HAP-1 (cell line): Measurements from ENCODE around the gene C1orf115.
A peak's percentile ranks its signal among the peaks of the same experiment; 100 is the strongest.
"Not testable (repeated sequence)": the region's sequence is repeated elsewhere in the genome, so short reads cannot be mapped to it uniquely, and the experiment has no call there.

Experiments used
- DNase-seq, 2 experiments: peaks; one replicate each; pipeline ENCODE4 v3.0.0-alpha.2; 2016 to 2020; ENCODE audit warnings: low spot score in 2 of 2
- H3K27me3 ChIP-seq: fragments of 250-450 bp; sonication (Bioruptor Pico); 2 replicates; pipeline ENCODE4 v1.5.1; 2020; ENCODE audit warnings: low read depth, mild to moderate bottlenecking, moderate library complexity
- H3K36me3 ChIP-seq: fragments of 250-450 bp; sonication (Bioruptor Pico); replicated peaks from 2 replicates; pipeline ENCODE4 v1.5.1; 2020; ENCODE audit warnings: mild to moderate bottlenecking
- H3K4me1 ChIP-seq: fragments of 250-450 bp; sonication (Bioruptor Pico); 2 replicates; pipeline ENCODE4 v1.5.1; 2020; ENCODE audit warnings: mild to moderate bottlenecking
- H3K4me3 ChIP-seq: fragments of 250-450 bp; sonication (Bioruptor Pico); 2 replicates; pipeline ENCODE4 v1.5.1; 2020; ENCODE audit warnings: mild to moderate bottlenecking, moderate library complexity
- H3K9me3 ChIP-seq: fragments of 250-450 bp; sonication (Bioruptor Pico); 2 replicates; pipeline ENCODE4 v1.5.1; 2020; ENCODE audit warnings: mild to moderate bottlenecking, moderate library complexity
- in situ Hi-C: fragments of 300-500 bp; cut with MboI; formaldehyde crosslinking; loops from 3 replicates; pipeline ENCODE4 v1.14.3; 2020; ENCODE audit warnings: low sequenced_read_pairs, inconsistent platforms, mixed read lengths

The C1orf115 gene

GRCh38 chr1:220683716-220684115 lies 6.4 kb upstream of the C1orf115 start:
- DNase-seq, H3K9me3 ChIP-seq, H3K27me3 ChIP-seq, in situ Hi-C loops, H3K36me3 ChIP-seq, H3K4me3 ChIP-seq, H3K4me1 ChIP-seq: not testable (repeated sequence)

- in situ Hi-C loops, result no loop called here
- Histone ChIP-seq H3K4me3 (no peak overlapping the region), H3K36me3 (no peaks in the 10 kb centered on the region), H3K27me3 (no peaks in the 10 kb centered on the region), H3K9me3 (no peaks in the 10 kb centered on the region), H3K4me1 (peaks cover 2% of the 10 kb centered on the region; the same call in 1 of the 2 replicates)
- no peak for DNase-seq
Observed at GRCh38 chr1:220684890-220685289, 5.3 kb upstream of the C1orf115 start.

- DNase-seq, result no peak
- Histone ChIP-seq H3K9me3 (no peaks in the 10 kb centered on the region), H3K27me3 (no peaks in the 10 kb centered on the region), H3K4me1 (peaks cover 2% of the 10 kb centered on the region; the same call in 1 of the 2 replicates), H3K36me3 (no peaks in the 10 kb centered on the region), H3K4me3 (no peak overlapping the region)
- in situ Hi-C loops, result no loop called here
Observed at GRCh38 chr1:220685879-220686278, 4.3 kb upstream of the C1orf115 start.

GRCh38 chr1:220687809-220688208 lies 2.4 kb upstream of the C1orf115 start:
- peaks cover 7% of the 10 kb centered on the region for H3K4me1 ChIP-seq
- H3K27me3 ChIP-seq, result no peaks in the 10 kb centered on the region
- no peak for DNase-seq
- in situ Hi-C loops, result no loop called here
- H3K4me3 ChIP-seq, result no peak overlapping the region
- H3K9me3 ChIP-seq, result no peaks in the 10 kb centered on the region
- H3K36me3 ChIP-seq, result no peaks in the 10 kb centered on the region

GRCh38 chr1:220689666-220690065 lies 497 bp upstream of the C1orf115 start:
- in situ Hi-C loops, result no loop called here
- Histone ChIP-seq H3K4me3 (no peak overlapping the region; the same call in 1 of the 2 replicates), H3K9me3 (no peaks in the 10 kb centered on the region), H3K36me3 (no peaks in the 10 kb centered on the region), H3K4me1 (peaks cover 7% of the 10 kb centered on the region), H3K27me3 (no peaks in the 10 kb centered on the region)
- DNase-seq, result no peak

- Histone ChIP-seq H3K4me3 (peak overlapping the region; percentile 66), H3K9me3 (no peaks in the 10 kb centered on the region), H3K4me1 (peaks cover 7% of the 10 kb centered on the region), H3K36me3 (no peaks in the 10 kb centered on the region), H3K27me3 (no peaks in the 10 kb centered on the region)
- in situ Hi-C loops, result no loop called here
- no peak for DNase-seq
Observed at GRCh38 chr1:220691053-220691684, 1.0 kb downstream of the C1orf115 start.

GRCh38 chr1:220692436-220693228 lies 2.5 kb downstream of the C1orf115 start:
- Histone ChIP-seq H3K27me3 (no peaks in the 10 kb centered on the region), H3K9me3 (no peaks in the 10 kb centered on the region), H3K4me1 (peaks cover 7% of the 10 kb centered on the region), H3K36me3 (no peaks in the 10 kb centered on the region), H3K4me3 (no peak overlapping the region)
- DNase-seq, result no peak
- in situ Hi-C loops, result no loop called here

- H3K9me3 ChIP-seq, result no peaks in the 10 kb centered on the region
- H3K27me3 ChIP-seq, result no peaks in the 10 kb centered on the region
- DNase-seq, result no peak
- H3K4me1 ChIP-seq, result peaks cover 7% of the 10 kb centered on the region
- in situ Hi-C loops, result no loop called here
- H3K4me3 ChIP-seq, result no peak overlapping the region
- no peaks in the 10 kb centered on the region; the same call in 1 of the 2 replicates for H3K36me3 ChIP-seq
Observed at GRCh38 chr1:220694866-220695382, 4.8 kb downstream of the C1orf115 start.

GRCh38 chr1:220695426-220695825 lies 5.3 kb downstream of the C1orf115 start:
- Histone ChIP-seq H3K27me3 (no peaks in the 10 kb centered on the region), H3K4me1 (peaks cover 7% of the 10 kb centered on the region), H3K9me3 (no peaks in the 10 kb centered on the region), H3K4me3 (no peak overlapping the region), H3K36me3 (no peaks in the 10 kb centered on the region; the same call in 1 of the 2 replicates)
- no peak for DNase-seq
- in situ Hi-C loops, result no loop called here

GRCh38 chr1:220696226-220696862 lies 6.2 kb downstream of the C1orf115 start:
- Histone ChIP-seq H3K4me1 (peaks cover 4% of the 10 kb centered on the region), H3K27me3 (no peaks in the 10 kb centered on the region), H3K9me3 (no peaks in the 10 kb centered on the region), H3K36me3 (no peaks in the 10 kb centered on the region; the same call in 1 of the 2 replicates), H3K4me3 (no peak overlapping the region)
- DNase-seq, result no peak
- in situ Hi-C loops, result no loop called here

GRCh38 chr1:220696863-220697231 lies 6.7 kb downstream of the C1orf115 start:
- Histone ChIP-seq H3K4me1 (peaks cover under 1% of the 10 kb centered on the region; the same call in 1 of the 2 replicates), H3K36me3 (no peaks in the 10 kb centered on the region; the same call in 1 of the 2 replicates), H3K4me3 (no peak overlapping the region), H3K9me3 (no peaks in the 10 kb centered on the region), H3K27me3 (no peaks in the 10 kb centered on the region)
- no peak for DNase-seq
- in situ Hi-C loops, result no loop called here

GRCh38 chr1:220697326-220697725 lies 7.2 kb downstream of the C1orf115 start:
- DNase-seq, result no peak
- no peaks in the 10 kb centered on the region; the same call in 1 of the 2 replicates for H3K36me3 ChIP-seq
- in situ Hi-C loops, result no loop called here
- no peaks in the 10 kb centered on the region for H3K9me3 ChIP-seq
- H3K4me1 ChIP-seq, result no peaks in the 10 kb centered on the region
- no peaks in the 10 kb centered on the region for H3K27me3 ChIP-seq
- H3K4me3 ChIP-seq, result no peak overlapping the region

GRCh38 chr1:220698607-220699016 lies 8.4 kb downstream of the C1orf115 start:
- no peak overlapping the region for H3K4me3 ChIP-seq
- in situ Hi-C loops, result no loop called here
- DNase-seq, result no peak
- no peaks in the 10 kb centered on the region; the same call in 1 of the 2 replicates for H3K36me3 ChIP-seq
- no peaks in the 10 kb centered on the region for H3K27me3 ChIP-seq
- H3K4me1 ChIP-seq, result no peaks in the 10 kb centered on the region
- H3K9me3 ChIP-seq, result no peaks in the 10 kb centered on the region

GRCh38 chr1:220699044-220699443 lies 8.9 kb downstream of the C1orf115 start:
- in situ Hi-C loops, result no loop called here
- no peak overlapping the region for H3K4me3 ChIP-seq
- DNase-seq, result no peak
- no peaks in the 10 kb centered on the region for H3K4me1 ChIP-seq
- H3K27me3 ChIP-seq, result no peaks in the 10 kb centered on the region
- no peaks in the 10 kb centered on the region; the same call in 1 of the 2 replicates for H3K36me3 ChIP-seq
- no peaks in the 10 kb centered on the region for H3K9me3 ChIP-seq
